H1 (cell line): Measurements from ENCODE around the gene PBXIP1.

Experiments used
- CTCF ChIP-seq, 3 experiments: IDR thresholded peaks; 1 replicate in 2 of 3; 2 replicates in 1 of 3; pipeline versions ENCODE4 v1.5.1 to v1.6.1; 2011; ENCODE audit warnings: low read length in 3 of 3, mild to moderate bottlenecking in 3 of 3, inconsistent platforms in 2 of 3, low read depth in 1 of 3, moderate library complexity in 1 of 3; ENCODE audit not compliant: insufficient read depth in 1 of 3; ENCODE audit errors: control extremely low read depth in 1 of 3
- EGR1 ChIP-seq: IDR thresholded peaks from 2 replicates; pipeline ENCODE4 v1.6.1; 2011; ENCODE audit warnings: low read depth, low read length, borderline replicate concordance
- EP300 ChIP-seq, 2 experiments: IDR thresholded peaks; 1 replicate in 1 of 2; 2 replicates in 1 of 2; pipeline ENCODE4 v1.6.1; 2011 to 2012; ENCODE audit warnings: low read depth in 2 of 2, low read length in 2 of 2, mild to moderate bottlenecking in 2 of 2, borderline replicate concordance in 1 of 2, inconsistent platforms in 1 of 2, moderate library complexity in 1 of 2
- EZH2 ChIP-seq: fragments of 200-600 bp; sonication (generic); IDR thresholded peaks from 2 replicates; pipeline ENCODE4 v1.7.1; 2012; ENCODE audit warnings: low read depth, mild to moderate bottlenecking, moderate library complexity, low read length, inconsistent platforms; ENCODE audit not compliant: severe bottlenecking
- POLR2AphosphoS5 ChIP-seq: IDR thresholded peaks from 2 replicates; pipeline ENCODE4 v1.6.1; 2011; ENCODE audit warnings: low read depth, low read length
- SIN3A ChIP-seq, 2 experiments: IDR thresholded peaks in 1 of 2; conservative IDR thresholded peaks in 1 of 2; 2 replicates each; pipeline ENCODE4 v1.6.1; 2011 to 2012; ENCODE audit warnings: low read length in 2 of 2, improper control_type of control experiment in 1 of 2, low read depth in 1 of 2, mild to moderate bottlenecking in 1 of 2
- SRF ChIP-seq: IDR thresholded peaks from 2 replicates; pipeline ENCODE4 v1.6.1; 2011; ENCODE audit warnings: mild to moderate bottlenecking, low read depth, low read length, moderate library complexity
- YY1 ChIP-seq: IDR thresholded peaks from 2 replicates; pipeline ENCODE4 v1.6.1; 2011; ENCODE audit warnings: low read depth, mild to moderate bottlenecking, low read length
- TF ChIP-seq, protein P1 (sequence below): IDR thresholded peaks from 2 replicates; pipeline ENCODE4 v1.6.1; 2012; ENCODE audit warnings: inconsistent platforms

- no peak for TF ChIP-seq SIN3A (conservative IDR thresholded peaks at IDR 0.05 in 1 of 2, IDR thresholded peaks at IDR 0.05 in 1 of 2; ENCODE audit: low read depth in 1 of 2, low read length in 2 of 2)
- TF ChIP-seq EGR1, result no peak
- no peak for TF ChIP-seq EZH2
- no peak for TF ChIP-seq YY1
- TF ChIP-seq EP300 (IDR thresholded peaks at IDR 0.05; ENCODE audit: borderline replicate concordance in 1 of 2, low read depth in 2 of 2, low read length in 2 of 2), result no peak
- TF ChIP-seq SRF, result no peak
- no peak for TF ChIP-seq CTCF (IDR thresholded peaks at IDR 0.05; ENCODE audit: control extremely low read depth in 1 of 3, insufficient read depth in 1 of 3, low read depth in 1 of 3, low read length in 3 of 3)
- TF ChIP-seq, protein P1, sequence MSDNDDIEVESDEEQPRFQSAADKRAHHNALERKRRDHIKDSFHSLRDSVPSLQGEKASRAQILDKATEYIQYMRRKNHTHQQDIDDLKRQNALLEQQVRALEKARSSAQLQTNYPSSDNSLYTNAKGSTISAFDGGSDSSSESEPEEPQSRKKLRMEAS, result no peak
- TF ChIP-seq POLR2AphosphoS5, result no peak
These were observed 3.0 kb upstream of the PBXIP1 start for GRCh38 chr1:154958681-154959425.
